ENCODE data around the gene NRG2.

The NRG2 gene

GRCh38 chr5:139942243-139942642, 100.9 kb downstream of the NRG2 start:
- CTCF ChIA-PET = interaction anchor here (1.9 kb wide), 1 partner anchor 26 kb away, joined by 12 read pairs; no protein-coding TSS in a partner anchor

GRCh38 chr5:139930406-139930805, 112.7 kb downstream of the NRG2 start:
- TF ChIP-seq CTCF (conservative IDR thresholded peaks at IDR 0.05; ENCODE audit: low read depth) = no peak
- ChIA-PET POLR2A (ENCODE audit: low non-redundant PET) (no interaction called here), CTCF (no interaction called here)
- H3K27ac ChIP-seq = no peak overlapping the region
- DNase-seq (ENCODE audit: low spot score) = no peak

More at GRCh38 chr5:139942243-139942642, 100.9 kb downstream of the NRG2 start:
- POLR2A ChIA-PET (ENCODE audit: low non-redundant PET) = no interaction called here
- no peak for DNase-seq (ENCODE audit: low spot score)
- no peak for TF ChIP-seq CTCF (conservative IDR thresholded peaks at IDR 0.05; ENCODE audit: low read depth)
- H3K27ac ChIP-seq = no peak overlapping the region

GRCh38 chr5:139926797-139927503, 116.1 kb downstream of the NRG2 start:
- no peak overlapping the region for H3K27ac ChIP-seq
- POLR2A ChIA-PET (ENCODE audit: low non-redundant PET) = no interaction called here
- no peak for DNase-seq (ENCODE audit: low spot score)
- no peak for TF ChIP-seq CTCF (conservative IDR thresholded peaks at IDR 0.05; ENCODE audit: low read depth)
- CTCF ChIA-PET = interaction anchor here (1.7 kb wide), 1 partner anchor 42 kb away, joined by 8 read pairs; no protein-coding TSS in a partner anchor

- no peak overlapping the region for H3K27ac ChIP-seq
- DNase-seq (ENCODE audit: low spot score) = no peak
- ChIA-PET CTCF (interaction anchor here (0.6 to 1.7 kb wide), 2 partner anchors 43 to 120 kb away, joined by 4 to 8 read pairs; no protein-coding TSS in a partner anchor), POLR2A (ENCODE audit: low non-redundant PET) (no interaction called here)
- no peak for TF ChIP-seq CTCF (conservative IDR thresholded peaks at IDR 0.05; ENCODE audit: low read depth)
Observed at GRCh38 chr5:139925650-139926640, 117.2 kb downstream of the NRG2 start.

GRCh38 chr5:139925216-139925562, 117.9 kb downstream of the NRG2 start:
- no peak overlapping the region for H3K27ac ChIP-seq
- POLR2A ChIA-PET (ENCODE audit: low non-redundant PET) = no interaction called here
- DNase-seq (ENCODE audit: low spot score) = no peak
- TF ChIP-seq CTCF (conservative IDR thresholded peaks at IDR 0.05; ENCODE audit: low read depth) = no peak
- CTCF ChIA-PET = interaction anchor here (0.6 to 1.7 kb wide), 2 partner anchors 44 to 119 kb away, joined by 4 to 8 read pairs; no protein-coding TSS in a partner anchor
